GM12878 (cell line): ENCODE results near the gene SDCCAG8. TPM values are rescaled to one million over a fixed set of nuclear protein-coding genes. Genes with fewer than 3 reads are reported as not detected.

Experiments used
- ATAC-seq: fragments of 200-7000 bp; cut with Tn5 transposase; 3 replicates; pipeline ENCODE4 v1.9.1; 2020; ENCODE audit warnings: mild to moderate bottlenecking, moderate library complexity
- BruUV-seq: library from RNA; stranded (reverse); fragments of 400-500 nt; replicated peaks from 2 replicates; lab custom pipeline; 2021; lab: Mats Ljungman, UMichigan
- CTCF ChIA-PET: fragments of 300-600 bp; sonication (Branson Sonifier 250); formaldehyde crosslinking; extraction: SDS; loops from one replicate; lab custom pipeline; 2021; ENCODE audit warnings: inconsistent platforms; lab: Yijun Ruan, JAX
- POLR2A ChIA-PET: fragments of 350-600 bp; formaldehyde crosslinking; extraction: SDS; loops from one replicate; lab custom pipeline; 2021; ENCODE audit warnings: inconsistent platforms; lab: Charles Lee
- RAD21 ChIA-PET: fragments of 300-600 bp; sonication (Branson Sonifier 250); formaldehyde crosslinking; loops from one replicate; lab custom pipeline; 2023; ENCODE audit warnings: antibody characterized with exemption; ENCODE audit not compliant: unreplicated experiment; lab: Charles Lee
- SMC1A ChIA-PET: fragments of 300-600 bp; sonication (Branson Sonifier 250); formaldehyde crosslinking; loops from one replicate; lab custom pipeline; 2023; ENCODE audit not compliant: unreplicated experiment, uncharacterized antibody; lab: Charles Lee
- DNase-seq: peaks from one replicate; pipeline ENCODE4 v3.0.0-alpha.2; 2011; ENCODE audit warnings: low read depth, low spot score
- FAIRE-seq: peaks from 3 replicates; lab custom pipeline; 2011; peaks lifted over from hg19 to GRCh38; lab: Jason Lieb, UNC
- H2AFZ ChIP-seq: 2 replicates; pipeline ENCODE4 v1.6.0; 2011; ENCODE audit warnings: low read depth, low read length, control low read depth; ENCODE audit not compliant: control insufficient read depth
- H3K27ac ChIP-seq: 2 replicates; pipeline ENCODE4 v1.5.1; 2011; ENCODE audit warnings: control low read depth; ENCODE audit not compliant: control insufficient read depth, insufficient read depth
- H3K27me3 ChIP-seq, 2 experiments: replicated peaks in 1 of 2; 2 replicates each; pipeline versions ENCODE4 v1.6.0 to v1.6.1; 2011; ENCODE audit warnings: low read length in 1 of 2; ENCODE audit not compliant: control insufficient read depth in 2 of 2, insufficient read depth in 2 of 2
- H3K36me3 ChIP-seq, 2 experiments: 2 replicates each; pipeline ENCODE4 v1.5.1; 2011; ENCODE audit warnings: low read length in 1 of 2; ENCODE audit not compliant: control insufficient read depth in 2 of 2, insufficient read depth in 2 of 2
- H3K4me1 ChIP-seq: 2 replicates; pipeline ENCODE4 v1.6.1; 2011; ENCODE audit warnings: mild to moderate bottlenecking, low read length, moderate library complexity, mixed read lengths; ENCODE audit not compliant: control insufficient read depth, insufficient read depth
- H3K4me2 ChIP-seq: 2 replicates; pipeline ENCODE4 v1.6.0; 2011; ENCODE audit warnings: control low read depth; ENCODE audit not compliant: control insufficient read depth, insufficient read depth
- H3K4me3 ChIP-seq: fragments of 200-600 bp; sonication (generic); 2 replicates; pipeline ENCODE4 v1.5.1; 2016
- H3K79me2 ChIP-seq: 2 replicates; pipeline ENCODE4 v1.6.0; 2011; ENCODE audit warnings: low read length; ENCODE audit not compliant: control insufficient read depth, insufficient read depth
- H3K9ac ChIP-seq: 2 replicates; pipeline ENCODE4 v1.8.0; 2011; ENCODE audit warnings: low read length, control low read depth, mixed read lengths; ENCODE audit not compliant: control insufficient read depth, insufficient read depth
- H3K9me3 ChIP-seq: replicated peaks from 3 replicates; pipeline ENCODE4 v1.5.1; 2011; ENCODE audit warnings: mild to moderate bottlenecking, low read length; ENCODE audit not compliant: control insufficient read depth, insufficient read depth
- H4K20me1 ChIP-seq: 2 replicates; pipeline ENCODE4 v1.6.0; 2011; ENCODE audit not compliant: control insufficient read depth, insufficient read depth
- CEBPB ChIP-seq, 2 experiments: fragments of 150-350 bp in 1 of 2; IDR thresholded peaks; 2 replicates each; pipeline ENCODE4 v1.6.1; 2012 to 2014; ENCODE audit warnings: low read depth in 2 of 2, low read length in 2 of 2, borderline replicate concordance in 1 of 2, inconsistent platforms in 1 of 2
- GATAD2B ChIP-seq: fragments of 450-650 bp; conservative IDR thresholded peaks from 2 replicates; pipeline ENCODE4 v1.6.1; 2017; ENCODE audit warnings: low read depth, mild to moderate bottlenecking, moderate library complexity
- IKZF2 ChIP-seq, 2 experiments: fragments of 450-650 bp; IDR thresholded peaks; 2 replicates each; pipeline ENCODE4 v1.6.1; 2017; ENCODE audit warnings: mild to moderate bottlenecking in 2 of 2, moderate library complexity in 2 of 2
- NFYA ChIP-seq: IDR thresholded peaks from 2 replicates; pipeline ENCODE4 v1.6.1; 2011; ENCODE audit warnings: low read depth, mild to moderate bottlenecking, low read length, improper control_type of control experiment, borderline replicate concordance
- NRF1 ChIP-seq: conservative IDR thresholded peaks from 2 replicates; pipeline ENCODE4 v1.6.1; 2011; ENCODE audit warnings: mild to moderate bottlenecking, low read depth, low read length, improper control_type of control experiment
- RBBP5 ChIP-seq: fragments of 200-600 bp; sonication (generic); conservative IDR thresholded peaks from 2 replicates; pipeline ENCODE4 v1.6.1; 2016
- SIX5 ChIP-seq: IDR thresholded peaks from 2 replicates; pipeline ENCODE4 v1.6.1; 2011; ENCODE audit warnings: mild to moderate bottlenecking, low read depth, low read length, moderate library complexity; ENCODE audit not compliant: severe bottlenecking
- SMAD1 ChIP-seq: fragments of 450-650 bp; IDR thresholded peaks from 2 replicates; pipeline ENCODE4 v1.6.1; 2018; ENCODE audit warnings: mild to moderate bottlenecking, low read depth; ENCODE audit not compliant: partially characterized antibody
- SMC3 ChIP-seq: IDR thresholded peaks from 2 replicates; pipeline ENCODE4 v1.6.1; 2011; ENCODE audit warnings: low read length, improper control_type of control experiment, borderline replicate concordance
- TCF12 ChIP-seq: IDR thresholded peaks from 2 replicates; pipeline ENCODE4 v1.6.1; 2011; ENCODE audit warnings: low read depth, mild to moderate bottlenecking, low read length
- ZBED1 ChIP-seq: IDR thresholded peaks from 2 replicates; pipeline ENCODE4 v1.6.1; 2016; ENCODE audit warnings: borderline replicate concordance
- ZBTB40 ChIP-seq: fragments of 450-650 bp; IDR thresholded peaks from 2 replicates; pipeline ENCODE4 v1.6.1; 2016; ENCODE audit warnings: mild to moderate bottlenecking, moderate library complexity, borderline replicate concordance
- ZNF24 ChIP-seq: fragments of 450-650 bp; IDR thresholded peaks from 2 replicates; pipeline ENCODE4 v1.6.1; 2017; ENCODE audit warnings: antibody characterized with exemption, mild to moderate bottlenecking
- WGBS: methylation state at CpG from one replicate; pipeline ENCODE4 v1.1.6; 2016; ENCODE audit warnings: low lambda C conversion rate; ENCODE audit not compliant: insufficient replicate concordance, insufficient coverage; ENCODE audit errors: missing lambda C conversion rate; 5-methylcytosine and 5-hydroxymethylcytosine counted together
- in situ Hi-C: fragments of 300-500 bp; cut with MboI; formaldehyde crosslinking; loops from 9 replicates; pipeline ENCODE4 v1.14.3; 2018; ENCODE audit warnings: mixed read lengths
- intact Hi-C: fragments of 100-400 bp; cut with micrococcal nuclease; formaldehyde crosslinking; loops from one replicate; pipeline ENCODE4 v1.14.2; 2022; ENCODE audit not compliant: unreplicated experiment
- polyA plus RNA-seq, 11 experiments: library from polyadenylated mRNA; depleted of rRNA in 4 of 11; unstranded in 6 of 11; stranded (reverse) in 5 of 11; fragments of >200 nt; fragmentation: Nextera tagmentation in 4 of 11; fragmentation: Illumina TruSeq in 1 of 11; extraction: Ambion mirVana in 4 of 11; extraction: Trizol in 1 of 11; gene quantifications; 1 replicate in 1 of 11; 2 replicates in 10 of 11; pipeline versions ENCODE4 v1.2.1 to v1.2.3, GENCODE V29; 2011 to 2016; ENCODE audit warnings: inconsistent platforms in 2 of 11, missing spikeins in 2 of 11, low read depth in 1 of 11
- total RNA-seq, 4 experiments: library from RNA; depleted of rRNA in 3 of 4; stranded (reverse); fragments of >200 nt in 3 of 4; fragmentation: Illumina TruSeq in 1 of 4; extraction: Trizol in 1 of 4; gene quantifications; 2 replicates each; pipeline versions ENCODE4 v1.2.1 to v1.2.3, GENCODE V29; 2013 to 2021
- TF ChIP-seq, protein P1 (sequence below): fragments of 450-650 bp; IDR thresholded peaks from 2 replicates; pipeline ENCODE4 v1.6.1; 2017; ENCODE audit warnings: mild to moderate bottlenecking, moderate library complexity

The SDCCAG8 gene
- total and polyA plus RNA-seq, 10 of the 15 experiments (the other 5 are each of a cell fraction or from before 2014, with no cell fraction given) = 15.0 to 25.6 (median 20.6) TPM

GRCh38 chr1:243503155-243503554 is 247.3 kb downstream of the SDCCAG8 start:
- no TSS peak for BruUV-seq
- WGBS = 86% methylated on average over 8 of the region's 8 CpGs
- TF ChIP-seq GATAD2B (no peak), ZBED1 (no peak), SIX5 (no peak), NRF1 (no peak), RBBP5 (no peak), SMC3 (no peak), TCF12 (no peak), ZNF24 (no peak), NFYA (no peak), ZBTB40 (no peak), CEBPB (IDR thresholded peaks at IDR 0.05; ENCODE audit: borderline replicate concordance in 1 of 2, low read depth in 2 of 2, low read length in 2 of 2) (no peak), IKZF2 (IDR thresholded peaks at IDR 0.05) (no peak), SMAD1 (no peak)
- TF ChIP-seq, protein P1, sequence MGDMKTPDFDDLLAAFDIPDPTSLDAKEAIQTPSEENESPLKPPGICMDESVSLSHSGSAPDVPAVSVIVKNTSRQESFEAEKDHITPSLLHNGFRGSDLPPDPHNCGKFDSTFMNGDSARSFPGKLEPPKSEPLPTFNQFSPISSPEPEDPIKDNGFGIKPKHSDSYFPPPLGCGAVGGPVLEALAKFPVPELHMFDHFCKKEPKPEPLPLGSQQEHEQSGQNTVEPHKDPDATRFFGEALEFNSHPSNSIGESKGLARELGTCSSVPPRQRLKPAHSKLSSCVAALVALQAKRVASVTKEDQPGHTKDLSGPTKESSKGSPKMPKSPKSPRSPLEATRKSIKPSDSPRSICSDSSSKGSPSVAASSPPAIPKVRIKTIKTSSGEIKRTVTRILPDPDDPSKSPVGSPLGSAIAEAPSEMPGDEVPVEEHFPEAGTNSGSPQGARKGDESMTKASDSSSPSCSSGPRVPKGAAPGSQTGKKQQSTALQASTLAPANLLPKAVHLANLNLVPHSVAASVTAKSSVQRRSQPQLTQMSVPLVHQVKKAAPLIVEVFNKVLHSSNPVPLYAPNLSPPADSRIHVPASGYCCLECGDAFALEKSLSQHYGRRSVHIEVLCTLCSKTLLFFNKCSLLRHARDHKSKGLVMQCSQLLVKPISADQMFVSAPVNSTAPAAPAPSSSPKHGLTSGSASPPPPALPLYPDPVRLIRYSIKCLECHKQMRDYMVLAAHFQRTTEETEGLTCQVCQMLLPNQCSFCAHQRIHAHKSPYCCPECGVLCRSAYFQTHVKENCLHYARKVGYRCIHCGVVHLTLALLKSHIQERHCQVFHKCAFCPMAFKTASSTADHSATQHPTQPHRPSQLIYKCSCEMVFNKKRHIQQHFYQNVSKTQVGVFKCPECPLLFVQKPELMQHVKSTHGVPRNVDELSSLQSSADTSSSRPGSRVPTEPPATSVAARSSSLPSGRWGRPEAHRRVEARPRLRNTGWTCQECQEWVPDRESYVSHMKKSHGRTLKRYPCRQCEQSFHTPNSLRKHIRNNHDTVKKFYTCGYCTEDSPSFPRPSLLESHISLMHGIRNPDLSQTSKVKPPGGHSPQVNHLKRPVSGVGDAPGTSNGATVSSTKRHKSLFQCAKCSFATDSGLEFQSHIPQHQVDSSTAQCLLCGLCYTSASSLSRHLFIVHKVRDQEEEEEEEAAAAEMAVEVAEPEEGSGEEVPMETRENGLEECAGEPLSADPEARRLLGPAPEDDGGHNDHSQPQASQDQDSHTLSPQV = no peak
- DNase-seq (no peak), FAIRE-seq (no peak), ATAC-seq (no peak)
- Histone ChIP-seq H4K20me1 (no peaks in the 10 kb centered on the region), H3K79me2 (no peaks in the 10 kb centered on the region), H3K4me1 (peaks cover under 1% of the 10 kb centered on the region; the same call in 1 of the 2 replicates), H3K4me3 (no peak overlapping the region), H3K9me3 (no peaks in the 10 kb centered on the region), H3K9ac (no peak overlapping the region), H3K36me3 (no peaks in the 10 kb centered on the region; a peak in 1 of 4 replicates), H3K27ac (no peak overlapping the region), H3K27me3 (no peaks in the 10 kb centered on the region), H3K4me2 (no peak overlapping the region), H2AFZ (no peak overlapping the region)
- CTCF ChIA-PET = interaction anchor here (0.6 kb wide), 1 partner anchor 242 kb away, joined by 3 read pairs; no protein-coding TSS in a partner anchor
- intact Hi-C loops (no loop called here), in situ Hi-C loops (no loop called here)
- RAD21 ChIA-PET = interaction anchor here (0.7 kb wide), 1 partner anchor 261 kb away, joined by 3 read pairs; no protein-coding TSS in a partner anchor
- SMC1A ChIA-PET = no interaction called here
- POLR2A ChIA-PET = no interaction called here
